WTC11 (cell line): Measurements from ENCODE around the gene TATDN2. TPM values are rescaled to one million over a fixed set of nuclear protein-coding genes. Genes with fewer than 3 reads are reported as not detected.

ENCODE experiments used
- ATAC-seq: fragments of 200-7000 bp; cut with Tn5 transposase; 2 replicates; pipeline ENCODE4 v1.10.0; 2021; ENCODE audit warnings: mild to moderate bottlenecking, moderate library complexity
- CTCF ChIA-PET: fragments of 300-600 bp; sonication (Branson Sonifier 250); formaldehyde crosslinking; loops from one replicate; lab custom pipeline; 2021; ENCODE audit warnings: antibody characterized with exemption; lab: Charles Lee
- POLR2A ChIA-PET: fragments of 350-600 bp; sonication (Branson Sonifier 250); formaldehyde crosslinking; loops from one replicate; lab custom pipeline; 2021; ENCODE audit warnings: antibody characterized with exemption; lab: Charles Lee
- DNase-seq: peaks from one replicate; pipeline ENCODE4 v3.0.0; 2021; ENCODE audit warnings: low spot score
- H3K27ac Mint-ChIP-seq: 2 replicates; pipeline ENCODE4 v1.8.0; 2021; ENCODE audit warnings: mixed read lengths
- H3K27me3 Mint-ChIP-seq: 2 replicates; pipeline ENCODE4 v1.8.0; 2021; ENCODE audit warnings: low read depth, mild to moderate bottlenecking, moderate library complexity, mixed read lengths
- H3K36me3 Mint-ChIP-seq: 2 replicates; pipeline ENCODE4 v1.8.0; 2021; ENCODE audit warnings: mixed read lengths
- H3K4me1 Mint-ChIP-seq: 2 replicates; pipeline ENCODE4 v1.8.0; 2022; ENCODE audit warnings: mixed read lengths
- H3K4me3 Mint-ChIP-seq: 2 replicates; pipeline ENCODE4 v1.8.0; 2021; ENCODE audit warnings: mild to moderate bottlenecking, moderate library complexity, mixed read lengths
- H3K9me3 Mint-ChIP-seq: 2 replicates; pipeline ENCODE4 v1.8.0; 2021; ENCODE audit warnings: mixed read lengths
- ARID4B ChIP-seq: sonication (generic); formaldehyde crosslinking; IDR thresholded peaks from 2 replicates; pipeline ENCODE4 v1.8.0; 2023; ENCODE audit warnings: missing genetic modification reagents, mild to moderate bottlenecking, borderline replicate concordance
- ATF3 ChIP-seq: sonication (generic); formaldehyde crosslinking; conservative IDR thresholded peaks from 2 replicates; pipeline ENCODE4 v1.8.1; 2022; ENCODE audit warnings: mild to moderate bottlenecking, missing genetic modification reagents
- CBFB ChIP-seq: sonication (generic); formaldehyde crosslinking; IDR thresholded peaks from 2 replicates; pipeline ENCODE4 v1.8.1; 2022; ENCODE audit warnings: mild to moderate bottlenecking, low read depth, missing genetic modification reagents
- ERG ChIP-seq: fragments of 250-450 bp; sonication (Bioruptor Pico); IDR thresholded peaks from 2 replicates; pipeline ENCODE4 v1.8.0; 2021; ENCODE audit warnings: mild to moderate bottlenecking
- ETV6 ChIP-seq: sonication (generic); formaldehyde crosslinking; IDR thresholded peaks from 2 replicates; pipeline ENCODE4 v1.8.1; 2022; ENCODE audit warnings: mild to moderate bottlenecking, missing genetic modification reagents
- FOXP1 ChIP-seq: sonication (generic); formaldehyde crosslinking; IDR thresholded peaks from 2 replicates; pipeline ENCODE4 v1.8.0; 2022; ENCODE audit warnings: missing genetic modification reagents, mild to moderate bottlenecking, moderate library complexity, borderline replicate concordance
- GRHL2 ChIP-seq: fragments of 250-450 bp; sonication (Bioruptor Pico); IDR thresholded peaks from 2 replicates; pipeline ENCODE4 v1.8.0; 2022; ENCODE audit warnings: mild to moderate bottlenecking, moderate library complexity; ENCODE audit not compliant: insufficient replicate concordance, severe bottlenecking
- JAZF1 ChIP-seq: fragments of 250-450 bp; sonication (Bioruptor Pico); IDR thresholded peaks from 2 replicates; pipeline ENCODE4 v1.9.0; 2021; ENCODE audit warnings: moderate library complexity, mild to moderate bottlenecking, inconsistent platforms
- JUN ChIP-seq: sonication (generic); formaldehyde crosslinking; IDR thresholded peaks from 2 replicates; pipeline ENCODE4 v1.8.0; 2023; ENCODE audit warnings: mild to moderate bottlenecking, missing genetic modification reagents
- MAX ChIP-seq: sonication (generic); formaldehyde crosslinking; IDR thresholded peaks from 2 replicates; pipeline ENCODE4 v1.8.0; 2022; ENCODE audit warnings: mild to moderate bottlenecking, missing genetic modification reagents
- MXD4 ChIP-seq: fragments of 250-450 bp; sonication (Bioruptor Pico); IDR thresholded peaks from 2 replicates; pipeline ENCODE4 v1.8.0; 2021; ENCODE audit warnings: mild to moderate bottlenecking, moderate library complexity, borderline replicate concordance
- MYBL2 ChIP-seq: sonication (generic); formaldehyde crosslinking; IDR thresholded peaks from 2 replicates; pipeline ENCODE4 v1.8.1; 2023; ENCODE audit warnings: mild to moderate bottlenecking, moderate library complexity, missing genetic modification reagents
- NFATC4 ChIP-seq: fragments of 250-450 bp; sonication (Bioruptor Pico); IDR thresholded peaks from 2 replicates; pipeline ENCODE4 v1.9.0; 2021; ENCODE audit warnings: mild to moderate bottlenecking
- NR2C2 ChIP-seq: sonication (generic); formaldehyde crosslinking; IDR thresholded peaks from 2 replicates; pipeline ENCODE4 v1.8.0; 2022; ENCODE audit warnings: mild to moderate bottlenecking, missing genetic modification reagents
- NR3C1 ChIP-seq: sonication (generic); formaldehyde crosslinking; conservative IDR thresholded peaks from 2 replicates; pipeline ENCODE4 v1.8.1; 2023; ENCODE audit warnings: low read depth, mild to moderate bottlenecking, missing genetic modification reagents
- PREB ChIP-seq: sonication (generic); formaldehyde crosslinking; IDR thresholded peaks from 2 replicates; pipeline ENCODE4 v1.8.1; 2022; ENCODE audit warnings: mild to moderate bottlenecking, missing genetic modification reagents, moderate library complexity, borderline replicate concordance
- SMAD3 ChIP-seq: sonication (generic); formaldehyde crosslinking; IDR thresholded peaks from 2 replicates; pipeline ENCODE4 v1.8.0; 2022; ENCODE audit warnings: missing genetic modification reagents, mild to moderate bottlenecking, borderline replicate concordance
- SMAD4 ChIP-seq: sonication (generic); formaldehyde crosslinking; IDR thresholded peaks from 2 replicates; pipeline ENCODE4 v1.8.0; 2022; ENCODE audit warnings: mild to moderate bottlenecking, missing genetic modification reagents
- SP1 ChIP-seq: sonication (generic); formaldehyde crosslinking; conservative IDR thresholded peaks from 2 replicates; pipeline ENCODE4 v1.8.1; 2022; ENCODE audit warnings: missing genetic modification reagents
- TCF7 ChIP-seq: sonication (generic); formaldehyde crosslinking; IDR thresholded peaks from 2 replicates; pipeline ENCODE4 v1.8.0; 2022; ENCODE audit warnings: mild to moderate bottlenecking, low read depth, missing genetic modification reagents, moderate library complexity
- ZNF423 ChIP-seq: fragments of 250-450 bp; sonication (Bioruptor Pico); IDR thresholded peaks from 2 replicates; pipeline ENCODE4 v2.1.2; 2022; ENCODE audit warnings: mild to moderate bottlenecking, moderate library complexity
- total RNA-seq: library from RNA; stranded (reverse); gene quantifications from 3 replicates; pipeline ENCODE4 v1.2.3, GENCODE V29; 2021
- TF ChIP-seq, protein P1 (sequence below): sonication (generic); formaldehyde crosslinking; conservative IDR thresholded peaks from 2 replicates; pipeline ENCODE4 v1.8.1; 2023; ENCODE audit warnings: mild to moderate bottlenecking, low read depth, missing genetic modification reagents, moderate library complexity
- TF ChIP-seq, protein P2 (sequence below): fragments of 250-450 bp; sonication (Bioruptor Pico); IDR thresholded peaks from 2 replicates; pipeline ENCODE4 v2.1.2; 2022; ENCODE audit warnings: mild to moderate bottlenecking, moderate library complexity

The TATDN2 gene
- total RNA-seq, 1 experiment from 2014 or later = 31.7 TPM

DNA sequence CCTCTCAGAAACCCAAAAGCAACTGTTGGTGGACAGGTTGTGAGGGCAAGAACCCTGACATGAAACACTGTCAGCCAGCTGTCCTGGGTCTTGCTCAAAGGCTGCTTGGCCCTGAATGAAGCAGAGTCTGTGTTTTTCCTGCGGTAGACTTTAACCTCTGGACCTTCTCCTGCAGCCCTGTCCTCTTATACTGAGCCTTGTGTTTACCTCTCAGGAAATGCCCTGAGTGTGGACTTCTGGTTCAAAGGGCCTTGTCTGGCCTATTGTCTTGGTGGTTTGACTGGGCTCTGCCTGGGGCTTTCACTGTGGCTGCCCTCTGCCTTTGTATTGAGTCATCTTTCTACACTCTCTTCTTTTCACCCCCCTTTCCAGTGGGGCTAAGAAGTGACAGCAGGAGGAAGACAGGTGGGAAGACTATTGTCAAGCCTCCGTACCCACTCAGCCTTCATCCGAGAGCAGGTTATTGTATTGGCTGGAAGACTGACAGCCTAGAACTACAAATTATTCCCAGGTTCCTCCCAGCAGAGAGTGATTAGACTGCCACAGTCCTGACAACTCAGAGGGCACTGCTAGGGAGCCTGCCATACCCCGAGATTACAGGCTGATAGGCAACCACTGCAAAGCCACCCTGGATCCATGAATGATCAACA, 69.2 kb downstream of the TATDN2 start (continued):
- TF ChIP-seq SP1 (CRISPR knock-in tag) = no peak
- no peak for TF ChIP-seq ATF3 (CRISPR knock-in tag)
- TF ChIP-seq PREB (CRISPR knock-in tag) = no peak
- TF ChIP-seq TCF7 = no peak
- no peak for TF ChIP-seq MAX (CRISPR knock-in tag)
- TF ChIP-seq, protein P1, sequence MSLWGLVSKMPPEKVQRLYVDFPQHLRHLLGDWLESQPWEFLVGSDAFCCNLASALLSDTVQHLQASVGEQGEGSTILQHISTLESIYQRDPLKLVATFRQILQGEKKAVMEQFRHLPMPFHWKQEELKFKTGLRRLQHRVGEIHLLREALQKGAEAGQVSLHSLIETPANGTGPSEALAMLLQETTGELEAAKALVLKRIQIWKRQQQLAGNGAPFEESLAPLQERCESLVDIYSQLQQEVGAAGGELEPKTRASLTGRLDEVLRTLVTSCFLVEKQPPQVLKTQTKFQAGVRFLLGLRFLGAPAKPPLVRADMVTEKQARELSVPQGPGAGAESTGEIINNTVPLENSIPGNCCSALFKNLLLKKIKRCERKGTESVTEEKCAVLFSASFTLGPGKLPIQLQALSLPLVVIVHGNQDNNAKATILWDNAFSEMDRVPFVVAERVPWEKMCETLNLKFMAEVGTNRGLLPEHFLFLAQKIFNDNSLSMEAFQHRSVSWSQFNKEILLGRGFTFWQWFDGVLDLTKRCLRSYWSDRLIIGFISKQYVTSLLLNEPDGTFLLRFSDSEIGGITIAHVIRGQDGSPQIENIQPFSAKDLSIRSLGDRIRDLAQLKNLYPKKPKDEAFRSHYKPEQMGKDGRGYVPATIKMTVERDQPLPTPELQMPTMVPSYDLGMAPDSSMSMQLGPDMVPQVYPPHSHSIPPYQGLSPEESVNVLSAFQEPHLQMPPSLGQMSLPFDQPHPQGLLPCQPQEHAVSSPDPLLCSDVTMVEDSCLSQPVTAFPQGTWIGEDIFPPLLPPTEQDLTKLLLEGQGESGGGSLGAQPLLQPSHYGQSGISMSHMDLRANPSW (CRISPR knock-in tag) = no peak
- TF ChIP-seq GRHL2 (CRISPR knock-in tag) = no peak

DNA sequence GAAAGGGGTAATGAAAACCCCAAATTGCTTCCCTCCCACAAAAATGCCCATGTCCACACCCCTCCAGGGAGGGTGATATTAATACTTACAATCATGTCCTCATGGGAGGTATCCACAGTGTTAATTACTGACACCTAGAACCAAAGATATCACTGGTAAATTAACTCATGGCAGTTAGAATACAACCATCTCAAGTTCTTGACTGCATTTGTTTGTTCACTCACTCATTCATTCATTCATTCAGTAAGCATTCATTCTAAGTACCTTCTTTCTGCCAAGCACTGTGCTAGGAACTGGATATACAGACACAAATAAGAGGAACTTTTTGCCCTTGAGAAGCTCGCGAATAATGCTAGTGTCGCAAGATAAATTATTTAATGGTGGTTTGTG, 69.7 kb downstream of the TATDN2 start:
- Mint-ChIP-seq H3K4me3 (peak overlapping the region; percentile 22; the same call in 1 of the 2 replicates), H3K4me1 (peaks cover 10% of the 10 kb centered on the region), H3K36me3 (peaks cover 52% of the 10 kb centered on the region), H3K27me3 (no peaks in the 10 kb centered on the region), H3K27ac (no peak overlapping the region), H3K9me3 (no peaks in the 10 kb centered on the region)
- ATAC-seq (no peak), DNase-seq (no peak)
- no peak for TF ChIP-seq SMAD3 (CRISPR knock-in tag)
- TF ChIP-seq NR2C2 (CRISPR knock-in tag) = no peak
- TF ChIP-seq CBFB = no peak
- TF ChIP-seq NFATC4 = no peak
- TF ChIP-seq MXD4 (CRISPR knock-in tag) = no peak
- TF ChIP-seq ERG (CRISPR knock-in tag) = no peak
- no peak for TF ChIP-seq JUN
- no peak for TF ChIP-seq MAX (CRISPR knock-in tag)
- TF ChIP-seq SMAD4 (CRISPR knock-in tag) = no peak
- TF ChIP-seq ZNF423 (CRISPR knock-in tag) = no peak
- TF ChIP-seq NR3C1 = no peak
- TF ChIP-seq FOXP1 (CRISPR knock-in tag) = no peak
- no peak for TF ChIP-seq ETV6 (CRISPR knock-in tag)
- TF ChIP-seq, protein P2, sequence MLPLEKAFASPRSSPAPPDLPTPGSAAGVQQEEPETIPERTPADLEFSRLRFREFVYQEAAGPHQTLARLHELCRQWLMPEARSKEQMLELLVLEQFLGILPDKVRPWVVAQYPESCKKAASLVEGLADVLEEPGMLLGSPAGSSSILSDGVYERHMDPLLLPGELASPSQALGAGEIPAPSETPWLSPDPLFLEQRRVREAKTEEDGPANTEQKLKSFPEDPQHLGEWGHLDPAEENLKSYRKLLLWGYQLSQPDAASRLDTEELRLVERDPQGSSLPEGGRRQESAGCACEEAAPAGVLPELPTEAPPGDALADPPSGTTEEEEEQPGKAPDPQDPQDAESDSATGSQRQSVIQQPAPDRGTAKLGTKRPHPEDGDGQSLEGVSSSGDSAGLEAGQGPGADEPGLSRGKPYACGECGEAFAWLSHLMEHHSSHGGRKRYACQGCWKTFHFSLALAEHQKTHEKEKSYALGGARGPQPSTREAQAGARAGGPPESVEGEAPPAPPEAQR (CRISPR knock-in tag) = no peak
- TF ChIP-seq JAZF1 (CRISPR knock-in tag) = no peak
- TF ChIP-seq MYBL2 (CRISPR knock-in tag) = no peak
- TF ChIP-seq ARID4B (CRISPR knock-in tag) = no peak
- ChIA-PET POLR2A (no interaction called here), CTCF (no interaction called here)
